Stimulated activated CD4-positive, alpha-beta T cell treated with anti-CD3 and anti-CD28 coated beads, Interleukin-15, amount 100 ng/mL, for 1 hour (primary cell): ENCODE measurements around the gene SH3GLB1.

Experiments
- DNase-seq, 2 donors: peaks; one replicate each; pipeline ENCODE4 v3.0.0-alpha.2; 2020; ENCODE audit warnings: low read depth in 1 of 2, low spot score in 1 of 2

Gene SH3GLB1

GRCh38 chr1:86773341-86774288 lies 69.2 kb downstream of the SH3GLB1 start:
- no peak for DNase-seq

- DNase-seq = peak in 1 of 2 donors; percentile 5
These were observed 70.2 kb downstream of the SH3GLB1 start for GRCh38 chr1:86774305-86775295.

- DNase-seq = no peak
These were observed 71.0 kb downstream of the SH3GLB1 start for GRCh38 chr1:86775395-86775794.

GRCh38 chr1:86776108-86776507 lies 71.7 kb downstream of the SH3GLB1 start:
- DNase-seq = no peak

- DNase-seq = no peak
These were observed 74.3 kb downstream of the SH3GLB1 start for GRCh38 chr1:86778569-86779239.

GRCh38 chr1:86779308-86780191 lies 75.2 kb downstream of the SH3GLB1 start:
- DNase-seq = no peak

- no peak for DNase-seq
These were observed 78.1 kb downstream of the SH3GLB1 start for GRCh38 chr1:86782482-86782881.

- no peak for DNase-seq
These were observed 83.2 kb downstream of the SH3GLB1 start for GRCh38 chr1:86787621-86788020.

- DNase-seq = no peak
These were observed 84.2 kb downstream of the SH3GLB1 start for GRCh38 chr1:86788300-86789206.

GRCh38 chr1:86795316-86795715 lies 90.9 kb downstream of the SH3GLB1 start:
- no peak for DNase-seq
